ENCODE measurements around the gene PNMT. TPM values are rescaled to one million over a fixed set of nuclear protein-coding genes. Genes with fewer than 3 reads are reported as not detected.

PNMT gene, protein sequence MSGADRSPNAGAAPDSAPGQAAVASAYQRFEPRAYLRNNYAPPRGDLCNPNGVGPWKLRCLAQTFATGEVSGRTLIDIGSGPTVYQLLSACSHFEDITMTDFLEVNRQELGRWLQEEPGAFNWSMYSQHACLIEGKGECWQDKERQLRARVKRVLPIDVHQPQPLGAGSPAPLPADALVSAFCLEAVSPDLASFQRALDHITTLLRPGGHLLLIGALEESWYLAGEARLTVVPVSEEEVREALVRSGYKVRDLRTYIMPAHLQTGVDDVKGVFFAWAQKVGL
- 1.2 and 1.4 TPM in 2 replicates for total RNA-seq (2014; rRNA removed)
- not detected for Bru-seq, nascent RNA
- BruChase-seq, experiment 1, labeled RNA remaining after a 6-hour chase, result not detected
- percentile 14 among the genes with signal in this experiment for BruChase-seq, experiment 2, labeled RNA remaining after a 2-hour chase
- long read RNA-seq, partial matches to known transcripts, result 0 of 1 reads
- long read RNA-seq, other reads (novel, unspliced or antisense), result 0 of 1 reads

GRCh38 chr17:39667945-39668924 lies at the start of gene PNMT:
Gene PNMT, plus strand, starts transcription at chr17:39668453. Its CDS starts 23 bp downstream, at chr17:39668476.
- no peaks in the 10 kb centered on the region for H4K20me1 ChIP-seq (ENCODE audit: low read length)
- DNase-seq (peak; percentile 60), ATAC-seq (peak; percentile 39; the same call in 1 of the 2 replicates)
- no peaks in the 10 kb centered on the region for H3K9me2 ChIP-seq (replicated peaks; ENCODE audit: low read length)
- no peaks in the 10 kb centered on the region for H3K27me3 ChIP-seq (ENCODE audit: low read length)
- peak within 1 kb of the TSS; percentile 58 for H3K4me3 ChIP-seq (ENCODE audit: low read length)
- peaks cover 4% of the 10 kb centered on the region; the same call in 1 of the 2 replicates for H3K4me1 ChIP-seq (ENCODE audit: insufficient read depth, low read length)
- ChIA-PET POLR2A (ENCODE audit: unreplicated experiment) (interaction anchor here (0.6 kb wide), 1 partner anchor 71 kb away, joined by 3 read pairs; no protein-coding TSS in a partner anchor), CTCF (interaction anchor here (0.6 to 0.9 kb wide), 2 partner anchors 47 to 61 kb away, joined by 3 to 6 read pairs; no protein-coding TSS in a partner anchor)
- H3K27ac ChIP-seq (ENCODE audit: low read length), result no peak within 1 kb of the TSS
- H3F3A ChIP-seq (ENCODE audit: low read length, unreplicated experiment), result no peaks in the 10 kb centered on the region
- peak within 1 kb of the TSS; percentile 56 for H3K9ac ChIP-seq (ENCODE audit: low read length)
- no peaks in the 10 kb centered on the region for H3K9me3 ChIP-seq (ENCODE audit: low read length)
- no peaks in the 10 kb centered on the region for H3K79me2 ChIP-seq (ENCODE audit: low read length)
- peak within 1 kb of the TSS; percentile 82 for H3K4me2 ChIP-seq (ENCODE audit: low read length)
- TF ChIP-seq CTCF (conservative IDR thresholded peaks at IDR 0.05; ENCODE audit: low read depth, low read length), result peak; percentile 70
- TF ChIP-seq EZH2phosphoT487 (IDR thresholded peaks at IDR 0.05; ENCODE audit: borderline replicate concordance, low read length), result no peak
- H3K36me3 ChIP-seq (ENCODE audit: low read depth, low read length), result no peaks in the 10 kb centered on the region
- H2AFZ ChIP-seq (ENCODE audit: low read length), result peak within 1 kb of the TSS; percentile 72; the same call in 1 of the 2 replicates
- no TSS peak for BruUV-seq (replicated peaks)
- intact Hi-C loops (cut with micrococcal nuclease), result no loop called here

GRCh38 chr17:39618956-39619785 lies 49.1 kb upstream of the PNMT start:
- Histone ChIP-seq H3K27me3 (ENCODE audit: low read length) (no peaks in the 10 kb centered on the region), H3K9me2 (replicated peaks; ENCODE audit: low read length) (no peaks in the 10 kb centered on the region), H3F3A (ENCODE audit: low read length, unreplicated experiment) (no peaks in the 10 kb centered on the region), H3K4me2 (ENCODE audit: low read length) (peak overlapping the region; percentile 98), H4K20me1 (ENCODE audit: low read length) (no peaks in the 10 kb centered on the region), H3K9me3 (ENCODE audit: low read length) (no peaks in the 10 kb centered on the region), H3K4me3 (ENCODE audit: low read length) (peak overlapping the region; percentile 76; the same call in 1 of the 2 replicates), H3K9ac (ENCODE audit: low read length) (no peak overlapping the region), H3K36me3 (ENCODE audit: low read depth, low read length) (no peaks in the 10 kb centered on the region; the same call in 1 of the 2 replicates), H2AFZ (ENCODE audit: low read length) (peak overlapping the region; percentile 93; the same call in 1 of the 2 replicates), H3K79me2 (ENCODE audit: low read length) (no peaks in the 10 kb centered on the region), H3K4me1 (ENCODE audit: insufficient read depth, low read length) (no peaks in the 10 kb centered on the region), H3K27ac (ENCODE audit: low read length) (no peak overlapping the region)
- TF ChIP-seq EZH2 (IDR thresholded peaks at IDR 0.05; ENCODE audit: low read length, unreplicated experiment) (no peak), CTCF (conservative IDR thresholded peaks at IDR 0.05; ENCODE audit: low read depth, low read length) (no peak), EZH2phosphoT487 (IDR thresholded peaks at IDR 0.05; ENCODE audit: borderline replicate concordance, low read length) (no peak)
- no peak for ATAC-seq
- ChIA-PET CTCF (no interaction called here), POLR2A (ENCODE audit: unreplicated experiment) (no interaction called here)
- no peak for DNase-seq
- no TSS peak for BruUV-seq (replicated peaks)
- intact Hi-C loops (cut with micrococcal nuclease), result loop anchor here (1.0 kb wide), 1 partner anchor 46 kb away; no protein-coding TSS in a partner anchor
